Measurements from ENCODE around the gene RABGAP1L. TPM values are rescaled to one million over a fixed set of nuclear protein-coding genes. Genes with fewer than 3 reads are reported as not detected.

The RABGAP1L gene
- total RNA-seq, 4 donors from 2014 or later = 39.3 to 101 (median 63.7) TPM

DNA sequence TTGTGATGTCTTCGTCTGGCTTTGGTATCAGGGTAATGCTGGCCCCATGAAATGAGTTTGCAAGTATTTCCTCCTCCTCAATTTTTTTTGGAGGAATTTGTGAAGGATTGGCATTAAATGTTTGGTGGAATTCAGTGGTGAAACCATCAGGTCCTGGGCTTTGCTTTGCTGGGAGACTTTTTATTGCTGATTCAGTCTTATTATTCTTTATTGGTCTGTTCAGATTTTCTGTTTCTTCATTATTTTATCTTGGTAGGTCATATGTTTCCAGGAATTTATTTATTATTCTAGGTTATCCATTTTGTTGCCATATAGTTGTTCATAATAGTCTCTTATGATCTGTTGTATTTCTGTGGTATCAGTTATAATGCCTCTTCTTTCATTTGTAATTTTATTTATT lies 126.7 kb downstream of the RABGAP1L start:
- Histone ChIP-seq H3K4me1 (no peaks in the 10 kb centered on the region), H3K4me3 (no peak overlapping the region), H3K27ac (replicated peaks in 1 of 4) (no peak overlapping the region), H3K9me3 (peaks cover 0 to 7% (median 6%) of the 10 kb centered on the region in 4 donors), H3K27me3 (no peaks in the 10 kb centered on the region), H3K36me3 (peaks cover 11 to 54% (median 21%) of the 10 kb centered on the region in 4 donors)
- TF ChIP-seq, protein P1, sequence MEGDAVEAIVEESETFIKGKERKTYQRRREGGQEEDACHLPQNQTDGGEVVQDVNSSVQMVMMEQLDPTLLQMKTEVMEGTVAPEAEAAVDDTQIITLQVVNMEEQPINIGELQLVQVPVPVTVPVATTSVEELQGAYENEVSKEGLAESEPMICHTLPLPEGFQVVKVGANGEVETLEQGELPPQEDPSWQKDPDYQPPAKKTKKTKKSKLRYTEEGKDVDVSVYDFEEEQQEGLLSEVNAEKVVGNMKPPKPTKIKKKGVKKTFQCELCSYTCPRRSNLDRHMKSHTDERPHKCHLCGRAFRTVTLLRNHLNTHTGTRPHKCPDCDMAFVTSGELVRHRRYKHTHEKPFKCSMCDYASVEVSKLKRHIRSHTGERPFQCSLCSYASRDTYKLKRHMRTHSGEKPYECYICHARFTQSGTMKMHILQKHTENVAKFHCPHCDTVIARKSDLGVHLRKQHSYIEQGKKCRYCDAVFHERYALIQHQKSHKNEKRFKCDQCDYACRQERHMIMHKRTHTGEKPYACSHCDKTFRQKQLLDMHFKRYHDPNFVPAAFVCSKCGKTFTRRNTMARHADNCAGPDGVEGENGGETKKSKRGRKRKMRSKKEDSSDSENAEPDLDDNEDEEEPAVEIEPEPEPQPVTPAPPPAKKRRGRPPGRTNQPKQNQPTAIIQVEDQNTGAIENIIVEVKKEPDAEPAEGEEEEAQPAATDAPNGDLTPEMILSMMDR (IDR thresholded peaks at IDR 0.05) = no peak
- TF ChIP-seq POLR2A (IDR thresholded peaks at IDR 0.05; ENCODE audit: low read depth) (no peak), POLR2AphosphoS5 (IDR thresholded peaks at IDR 0.05) (no peak), EP300 (IDR thresholded peaks at IDR 0.05) (no peak)
- intact Hi-C loops (cut with DNase I) = no loop called here
- 100% methylated on average over 1 of the region's 1 CpG for WGBS
- no peak for DNase-seq (ENCODE audit: extremely low spot score)

DNA sequence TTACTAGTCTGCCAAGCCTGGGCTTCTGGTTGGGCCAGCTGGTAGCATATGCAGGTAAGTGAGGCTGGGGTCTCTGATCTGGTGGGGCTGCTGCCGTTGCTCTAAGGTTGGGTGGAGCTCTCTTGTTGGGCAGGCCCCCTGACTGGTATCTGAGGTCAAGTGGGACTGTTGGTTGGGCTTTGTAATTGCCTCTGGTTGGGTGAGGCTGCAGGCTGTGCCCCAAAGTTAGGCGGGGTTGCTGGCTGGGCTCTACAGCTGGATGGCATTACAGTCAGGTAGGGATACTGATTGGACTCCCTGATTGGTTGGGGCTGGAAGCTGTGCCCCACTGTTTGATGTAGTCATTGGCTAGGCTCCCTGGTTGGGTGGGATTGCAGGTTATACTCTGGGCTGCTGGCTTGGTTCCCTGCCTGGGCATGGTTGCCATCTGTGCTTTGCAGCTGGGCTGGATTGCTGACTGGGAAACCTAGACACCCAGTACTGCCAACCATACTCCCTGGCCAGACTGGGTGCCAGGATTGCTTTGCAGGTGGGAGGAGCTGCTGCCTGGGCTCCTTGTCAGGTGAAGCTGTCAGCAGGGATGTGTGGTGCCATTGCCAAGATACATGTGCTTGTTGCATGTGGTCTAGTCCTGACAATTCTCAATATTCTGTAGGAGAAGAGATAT lies 130.5 kb downstream of the RABGAP1L start:
- WGBS = 0% methylated on average over 1 of the region's 2 CpGs
- H3K36me3 ChIP-seq = peaks cover 5 to 36% (median 17%) of the 10 kb centered on the region in 4 donors

GRCh38 chr1:174291059-174291458 lies 131.7 kb downstream of the RABGAP1L start:
- no peaks in the 10 kb centered on the region for H3K4me1 ChIP-seq
- peaks cover 0 to 7% (median 6%) of the 10 kb centered on the region in 4 donors for H3K9me3 ChIP-seq
- H3K27me3 ChIP-seq = no peaks in the 10 kb centered on the region
- TF ChIP-seq EP300 (IDR thresholded peaks at IDR 0.05) (no peak), POLR2A (IDR thresholded peaks at IDR 0.05; ENCODE audit: low read depth) (no peak), POLR2AphosphoS5 (IDR thresholded peaks at IDR 0.05) (no peak)
- TF ChIP-seq, protein P1 (IDR thresholded peaks at IDR 0.05) = no peak
- H3K27ac ChIP-seq (replicated peaks in 1 of 4) = no peak overlapping the region
- H3K4me3 ChIP-seq = no peak overlapping the region
- intact Hi-C loops (cut with DNase I) = no loop called here
- DNase-seq (ENCODE audit: extremely low spot score) = no peak
- peaks cover 5 to 36% (median 17%) of the 10 kb centered on the region in 4 donors for H3K36me3 ChIP-seq

More for the DNA sequence above, 130.5 kb downstream of the RABGAP1L start:
- no peak for DNase-seq (ENCODE audit: extremely low spot score)
- no peaks in the 10 kb centered on the region for H3K27me3 ChIP-seq
- intact Hi-C loops (cut with DNase I) = no loop called here
- no peak for TF ChIP-seq EP300 (IDR thresholded peaks at IDR 0.05)
- TF ChIP-seq, protein P1 (IDR thresholded peaks at IDR 0.05) = no peak
- no peak for TF ChIP-seq POLR2A (IDR thresholded peaks at IDR 0.05; ENCODE audit: low read depth)
- no peak for TF ChIP-seq POLR2AphosphoS5 (IDR thresholded peaks at IDR 0.05)
- H3K9me3 ChIP-seq = peaks cover 0 to 7% (median 6%) of the 10 kb centered on the region in 4 donors
- no peaks in the 10 kb centered on the region for H3K4me1 ChIP-seq
- no peak overlapping the region for H3K27ac ChIP-seq (replicated peaks in 1 of 4)
- no peak overlapping the region for H3K4me3 ChIP-seq

DNA sequence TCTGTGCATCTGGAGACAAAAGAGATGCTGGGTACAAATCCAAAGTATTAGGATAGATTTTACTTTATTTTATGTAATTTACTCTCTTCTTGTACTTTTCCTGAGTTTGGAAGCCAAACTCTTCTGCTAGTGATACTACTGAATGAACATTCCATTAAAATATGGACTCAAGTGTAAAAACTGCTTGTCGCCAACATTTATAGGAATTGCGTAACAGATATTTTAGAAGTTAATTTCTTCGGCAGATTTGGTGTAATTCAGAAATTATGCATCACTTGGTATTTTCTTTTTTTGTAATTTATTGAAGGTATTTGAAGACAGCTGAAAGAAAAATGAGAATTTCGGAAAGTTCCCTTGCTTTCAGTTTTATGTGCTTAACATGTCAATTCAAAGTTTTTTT lies 137.0 kb downstream of the RABGAP1L start:
- Histone ChIP-seq H3K4me1 (no peaks in the 10 kb centered on the region), H3K27ac (replicated peaks in 1 of 4) (no peak overlapping the region), H3K27me3 (no peaks in the 10 kb centered on the region), H3K4me3 (no peak overlapping the region), H3K36me3 (peaks cover 0 to 10% (median 3%) of the 10 kb centered on the region in 4 donors), H3K9me3 (peaks cover 0 to 6% (median 2%) of the 10 kb centered on the region in 4 donors)
- TF ChIP-seq EP300 (IDR thresholded peaks at IDR 0.05) = no peak
- TF ChIP-seq POLR2AphosphoS5 (IDR thresholded peaks at IDR 0.05) = no peak
- TF ChIP-seq, protein P1 (IDR thresholded peaks at IDR 0.05) = no peak
- no peak for TF ChIP-seq POLR2A (IDR thresholded peaks at IDR 0.05; ENCODE audit: low read depth)
- 95% methylated on average over 4 of the region's 4 CpGs for WGBS
- intact Hi-C loops (cut with DNase I) = no loop called here
- DNase-seq (ENCODE audit: extremely low spot score) = no peak
